ENCODE measurements around the gene MED26. TPM values are rescaled to one million over a fixed set of nuclear protein-coding genes. Genes with fewer than 3 reads are reported as not detected.

Gene MED26
- total RNA-seq, 1 donor from 2014 or later: 13.3 TPM

GRCh38 chr19:16542910-16543472, 85.0 kb downstream of the MED26 start:
- peak overlapping the region; percentile 89 for H3K27ac Mint-ChIP-seq
- H3K4me3 Mint-ChIP-seq: peak overlapping the region; percentile 77
- H3K9me3 Mint-ChIP-seq: no peaks in the 10 kb centered on the region
- DNase-seq (ENCODE audit: low spot score in 2 of 2, unreplicated experiment in 2 of 2): no peak
- TF ChIP-seq CTCF (IDR thresholded peaks at IDR 0.05; ENCODE audit: unreplicated experiment): no peak
- peaks cover 17% of the 10 kb centered on the region for H3K36me3 Mint-ChIP-seq
- H3K4me1 Mint-ChIP-seq: peaks cover 26% of the 10 kb centered on the region
- H3K27me3 Mint-ChIP-seq (ENCODE audit: low read depth): no peaks in the 10 kb centered on the region

GRCh38 chr19:16542045-16542909, 85.7 kb downstream of the MED26 start, which contains the start of gene CHERP:
TSS of gene CHERP (minus strand) at chr19:16542437. CDS start at chr19:16542378, 59 bp downstream.
- H3K36me3 Mint-ChIP-seq: peaks cover 23% of the 10 kb centered on the region
- DNase-seq (ENCODE audit: low spot score in 2 of 2, unreplicated experiment in 2 of 2): peak; percentile 93 to 94
- H3K4me3 Mint-ChIP-seq: peak within 1 kb of the TSS; percentile 77
- peaks cover 26% of the 10 kb centered on the region for H3K4me1 Mint-ChIP-seq
- TF ChIP-seq CTCF (IDR thresholded peaks at IDR 0.05; ENCODE audit: unreplicated experiment): no peak
- peak within 1 kb of the TSS; percentile 91 for H3K27ac Mint-ChIP-seq
- H3K27me3 Mint-ChIP-seq (ENCODE audit: low read depth): no peaks in the 10 kb centered on the region
- no peaks in the 10 kb centered on the region for H3K9me3 Mint-ChIP-seq

- TF ChIP-seq CTCF (IDR thresholded peaks at IDR 0.05; ENCODE audit: unreplicated experiment): no peak
- peaks cover 23% of the 10 kb centered on the region for H3K36me3 Mint-ChIP-seq
- peak overlapping the region; percentile 91 for H3K27ac Mint-ChIP-seq
- peaks cover 26% of the 10 kb centered on the region for H3K4me1 Mint-ChIP-seq
- H3K4me3 Mint-ChIP-seq: peak overlapping the region; percentile 77
- H3K9me3 Mint-ChIP-seq: no peaks in the 10 kb centered on the region
- peak in 1 of 2 experiments; percentile 41 for DNase-seq (ENCODE audit: low spot score in 2 of 2, unreplicated experiment in 2 of 2)
- H3K27me3 Mint-ChIP-seq (ENCODE audit: low read depth): no peaks in the 10 kb centered on the region
Measured at GRCh38 chr19:16541526-16542044, 86.4 kb downstream of the MED26 start.

- Mint-ChIP-seq H3K36me3 (peaks cover 23% of the 10 kb centered on the region), H3K4me3 (peak overlapping the region; percentile 77), H3K9me3 (no peaks in the 10 kb centered on the region), H3K27ac (peak overlapping the region; percentile 91), H3K27me3 (ENCODE audit: low read depth) (no peaks in the 10 kb centered on the region), H3K4me1 (peaks cover 26% of the 10 kb centered on the region)
- TF ChIP-seq CTCF (IDR thresholded peaks at IDR 0.05; ENCODE audit: unreplicated experiment): no peak
- no peak for DNase-seq (ENCODE audit: low spot score in 2 of 2, unreplicated experiment in 2 of 2)
Measured at GRCh38 chr19:16540948-16541347, 87.1 kb downstream of the MED26 start.

GRCh38 chr19:16537111-16537510, 90.9 kb downstream of the MED26 start:
- Mint-ChIP-seq H3K9me3 (no peaks in the 10 kb centered on the region), H3K36me3 (peaks cover 27% of the 10 kb centered on the region), H3K4me1 (peaks cover 13% of the 10 kb centered on the region), H3K27ac (no peak overlapping the region), H3K4me3 (no peak overlapping the region), H3K27me3 (ENCODE audit: low read depth) (no peaks in the 10 kb centered on the region)
- TF ChIP-seq CTCF (IDR thresholded peaks at IDR 0.05; ENCODE audit: unreplicated experiment): no peak
- DNase-seq (ENCODE audit: low spot score in 2 of 2, unreplicated experiment in 2 of 2): no peak

Measured in mesothelial cell of epicardium (in vitro differentiated cells).